NCI-H128 (cell line): ENCODE measurements around the gene DRICH1.
"Not testable (repeated sequence)": the region's sequence is repeated elsewhere in the genome, so short reads cannot be mapped to it uniquely, and the experiment has no call there.

Source experiments
- DNase-seq: peaks from one replicate; lab custom pipeline; 2025; ENCODE audit not compliant: unreplicated experiment; lab: John Stamatoyannopoulos, UW

DRICH1 gene

GRCh38 chr22:23632178-23632577, at the start of gene DRICH1:
TSS of gene DRICH1 (minus strand) at chr22:23632321. CDS start at chr22:23632023, 298 bp downstream.
- no peak for DNase-seq

- DNase-seq: no peak
Observed at GRCh38 chr22:23681026-23681809, 49.1 kb upstream of the DRICH1 start.

- no peak for DNase-seq
Observed at GRCh38 chr22:23678133-23678532, 46.0 kb upstream of the DRICH1 start.

- no peak for DNase-seq
Observed at GRCh38 chr22:23677701-23677995, 45.5 kb upstream of the DRICH1 start.

GRCh38 chr22:23676841-23677700, 45.0 kb upstream of the DRICH1 start:
- DNase-seq: not testable (repeated sequence)

- DNase-seq: no peak
Observed at GRCh38 chr22:23675502-23676415, 43.6 kb upstream of the DRICH1 start.

- DNase-seq: not testable (repeated sequence)
Observed at GRCh38 chr22:23674886-23675501, 42.9 kb upstream of the DRICH1 start.

- DNase-seq: no peak
Observed at GRCh38 chr22:23673826-23674690, 41.9 kb upstream of the DRICH1 start.

- no peak for DNase-seq
Observed at GRCh38 chr22:23673050-23673620, 41.0 kb upstream of the DRICH1 start.

- not testable (repeated sequence) for DNase-seq
Observed at GRCh38 chr22:23672307-23673049, 40.4 kb upstream of the DRICH1 start.

GRCh38 chr22:23671387-23671786, 39.3 kb upstream of the DRICH1 start:
- not testable (repeated sequence) for DNase-seq

- DNase-seq: no peak
Observed at GRCh38 chr22:23670378-23671295, 38.5 kb upstream of the DRICH1 start.

- not testable (repeated sequence) for DNase-seq
Observed at GRCh38 chr22:23660381-23660780, 28.3 kb upstream of the DRICH1 start.

- no peak for DNase-seq
Observed at GRCh38 chr22:23657727-23658126, 25.6 kb upstream of the DRICH1 start.

- DNase-seq: no peak
Observed at GRCh38 chr22:23655891-23656475, 23.9 kb upstream of the DRICH1 start.

GRCh38 chr22:23652711-23653110, 20.6 kb upstream of the DRICH1 start:
- DNase-seq: no peak

GRCh38 chr22:23652286-23652685, 20.2 kb upstream of the DRICH1 start:
- no peak for DNase-seq
